Mucosa of rectum (tissue), 2 donors: ENCODE measurements around the gene SHD.
"Not testable (repeated sequence)": the region's sequence is repeated elsewhere in the genome, so short reads cannot be mapped to it uniquely, and the experiment has no call there.

Source experiments
- H3K27ac ChIP-seq, 2 donors: one replicate each; pipeline ENCODE4 v1.7.0; 2013; ENCODE audit warnings: inconsistent platforms in 2 of 2, low read depth in 2 of 2, low read length in 2 of 2
- H3K27me3 ChIP-seq, 2 donors: one replicate each; pipeline ENCODE4 v1.7.0; 2013; ENCODE audit warnings: low read length in 2 of 2; ENCODE audit not compliant: control insufficient read depth in 2 of 2, insufficient read depth in 2 of 2
- H3K36me3 ChIP-seq, 2 donors: one replicate each; pipeline ENCODE4 v1.7.0; 2013; ENCODE audit warnings: low read length in 2 of 2; ENCODE audit not compliant: control insufficient read depth in 2 of 2, insufficient read depth in 2 of 2
- H3K4me1 ChIP-seq, 2 donors: one replicate each; pipeline ENCODE4 v1.7.0; 2013; ENCODE audit warnings: low read length in 2 of 2, mild to moderate bottlenecking in 1 of 2; ENCODE audit not compliant: control insufficient read depth in 2 of 2, insufficient read depth in 2 of 2
- H3K4me3 ChIP-seq, 2 donors: one replicate each; pipeline ENCODE4 v1.7.0; 2013; ENCODE audit warnings: low read length in 2 of 2
- H3K9ac ChIP-seq, 2 donors: one replicate each; pipeline ENCODE4 v1.7.0; 2013; ENCODE audit warnings: low read length in 2 of 2, low read depth in 1 of 2, mild to moderate bottlenecking in 1 of 2
- H3K9me3 ChIP-seq, 2 donors: one replicate each; pipeline ENCODE4 v1.7.0; 2013; ENCODE audit warnings: low read length in 2 of 2; ENCODE audit not compliant: control insufficient read depth in 2 of 2
- donor health status: healthy.
- donor health status: Normal muscosa, but diverticular disease.

The SHD gene, protein sequence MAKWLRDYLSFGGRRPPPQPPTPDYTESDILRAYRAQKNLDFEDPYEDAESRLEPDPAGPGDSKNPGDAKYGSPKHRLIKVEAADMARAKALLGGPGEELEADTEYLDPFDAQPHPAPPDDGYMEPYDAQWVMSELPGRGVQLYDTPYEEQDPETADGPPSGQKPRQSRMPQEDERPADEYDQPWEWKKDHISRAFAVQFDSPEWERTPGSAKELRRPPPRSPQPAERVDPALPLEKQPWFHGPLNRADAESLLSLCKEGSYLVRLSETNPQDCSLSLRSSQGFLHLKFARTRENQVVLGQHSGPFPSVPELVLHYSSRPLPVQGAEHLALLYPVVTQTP

DNA sequence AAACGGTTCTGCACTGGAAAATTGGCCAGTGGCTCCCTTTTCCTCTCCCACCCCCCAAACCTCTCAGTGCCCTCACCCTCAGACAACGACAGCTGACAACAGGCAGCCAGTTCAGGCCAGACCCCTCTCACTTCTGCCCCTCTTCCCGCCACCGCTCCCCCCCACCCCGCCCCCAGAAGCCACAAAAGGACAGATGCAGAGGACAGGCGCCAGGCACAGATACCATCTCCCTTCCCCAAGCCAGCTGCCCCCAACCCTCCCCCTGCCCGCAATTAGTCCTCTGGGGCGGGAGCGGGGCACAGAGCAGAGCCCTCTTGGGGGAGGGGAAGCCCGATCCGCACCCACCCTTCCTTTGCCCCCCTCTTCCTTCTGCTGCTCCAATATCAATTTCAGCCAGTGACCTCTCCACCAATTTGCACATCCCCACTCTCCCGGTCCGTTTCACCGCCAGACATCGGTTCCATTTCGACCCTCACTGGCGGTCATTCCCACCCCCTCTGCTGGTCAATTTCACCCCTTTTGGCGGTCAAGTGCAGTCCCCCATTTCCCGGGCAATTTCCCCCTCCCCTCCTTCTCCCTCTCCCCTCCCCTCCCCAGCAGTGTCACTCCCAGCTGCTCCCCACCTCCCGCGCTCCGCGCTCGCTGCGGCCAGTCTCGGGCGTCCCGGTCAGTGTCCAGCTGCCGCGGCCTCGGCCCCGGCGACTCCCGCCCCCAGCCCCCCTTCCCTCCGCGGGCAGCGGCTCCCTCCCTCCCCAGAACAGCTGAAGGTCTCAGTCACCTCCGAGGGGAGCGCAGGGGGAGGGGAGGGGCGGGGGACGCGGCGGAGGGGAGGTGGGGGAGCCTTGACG, at the start of gene SHD:
Gene SHD (plus strand): TSS at position 848 of the 848 bp plus-strand sequence. CDS start 798 bp downstream, outside the sequence.
- H3K4me1 ChIP-seq = no peaks in the 10 kb centered on the region
- no peaks in the 10 kb centered on the region for H3K36me3 ChIP-seq
- H3K9ac ChIP-seq = no peak within 1 kb of the TSS
- H3K27me3 ChIP-seq = peaks cover 24 to 26% of the 10 kb centered on the region in 2 donors
- no peaks in the 10 kb centered on the region for H3K9me3 ChIP-seq
- H3K27ac ChIP-seq = no peak within 1 kb of the TSS
- H3K4me3 ChIP-seq = no peak within 1 kb of the TSS

DNA sequence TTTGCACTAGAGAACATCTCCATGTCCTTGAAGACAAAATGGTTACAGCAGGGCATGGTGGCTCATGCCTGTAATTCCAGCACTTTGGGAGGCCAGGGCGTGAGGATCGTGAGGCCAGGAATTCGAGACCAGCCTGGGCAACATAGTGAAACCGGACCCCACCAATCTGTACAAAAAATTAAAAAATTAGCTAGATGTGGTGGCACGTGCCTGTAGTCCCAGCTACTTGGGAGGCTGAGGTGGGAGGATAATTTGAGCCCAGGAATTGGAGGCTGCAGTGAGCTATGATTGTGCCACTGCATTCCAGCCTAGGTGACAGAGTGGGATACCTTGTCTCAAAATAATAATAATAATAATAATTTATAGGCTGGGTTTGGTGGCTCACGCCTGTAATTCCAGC, 48.8 kb upstream of the SHD start:
- H3K9me3 ChIP-seq, H3K4me3 ChIP-seq, H3K9ac ChIP-seq, H3K4me1 ChIP-seq, H3K27ac ChIP-seq, H3K36me3 ChIP-seq: not testable (repeated sequence)
- H3K27me3 ChIP-seq = peaks cover 5 to 18% of the 10 kb centered on the region in 2 donors

DNA sequence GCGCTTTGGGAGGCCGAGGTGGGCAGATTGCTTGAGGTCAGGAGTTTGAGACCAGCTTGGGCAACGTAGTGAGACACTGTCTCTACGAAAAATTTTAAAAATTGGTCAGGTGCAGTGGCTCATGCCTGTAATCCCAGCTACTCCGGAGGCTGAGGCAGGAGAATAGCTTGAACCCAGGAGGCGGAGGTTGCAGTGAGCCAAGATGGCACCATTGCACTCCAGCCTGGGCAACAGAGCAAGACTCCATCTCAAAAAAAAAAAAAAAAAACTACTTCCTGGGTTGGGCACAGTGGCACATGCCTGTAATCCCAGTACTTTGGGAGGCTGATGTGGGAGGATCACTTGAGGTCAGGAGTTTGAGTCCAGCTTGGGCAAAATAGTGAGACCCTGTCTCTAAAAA, 47.5 kb upstream of the SHD start:
- peaks cover 5 to 18% of the 10 kb centered on the region in 2 donors for H3K27me3 ChIP-seq
- H3K9me3 ChIP-seq, H3K9ac ChIP-seq, H3K27ac ChIP-seq, H3K4me3 ChIP-seq, H3K4me1 ChIP-seq, H3K36me3 ChIP-seq: not testable (repeated sequence)

DNA sequence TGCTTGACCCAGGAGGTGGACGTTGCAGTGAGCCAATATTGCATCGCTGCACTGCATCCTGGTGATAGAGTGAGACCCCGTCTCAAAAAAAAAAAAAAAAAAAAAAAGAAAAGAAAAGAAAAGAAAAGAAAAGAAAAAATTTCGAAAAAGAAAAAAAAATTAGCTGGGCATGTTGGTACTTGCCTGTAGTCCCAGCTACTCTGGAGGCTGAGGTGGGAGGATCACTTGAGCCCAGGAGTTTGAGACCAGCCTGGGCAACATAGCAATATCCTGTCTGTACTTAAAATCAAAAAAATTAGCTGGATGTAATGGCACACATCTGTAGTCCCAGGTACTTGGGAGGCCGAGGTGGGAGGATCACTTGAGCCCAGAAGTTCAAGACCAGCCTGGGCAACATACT, 46.9 kb upstream of the SHD start:
- H3K9ac ChIP-seq, H3K4me3 ChIP-seq, H3K27ac ChIP-seq, H3K36me3 ChIP-seq, H3K4me1 ChIP-seq, H3K9me3 ChIP-seq: not testable (repeated sequence)
- peaks cover 5 to 18% of the 10 kb centered on the region in 2 donors for H3K27me3 ChIP-seq

DNA sequence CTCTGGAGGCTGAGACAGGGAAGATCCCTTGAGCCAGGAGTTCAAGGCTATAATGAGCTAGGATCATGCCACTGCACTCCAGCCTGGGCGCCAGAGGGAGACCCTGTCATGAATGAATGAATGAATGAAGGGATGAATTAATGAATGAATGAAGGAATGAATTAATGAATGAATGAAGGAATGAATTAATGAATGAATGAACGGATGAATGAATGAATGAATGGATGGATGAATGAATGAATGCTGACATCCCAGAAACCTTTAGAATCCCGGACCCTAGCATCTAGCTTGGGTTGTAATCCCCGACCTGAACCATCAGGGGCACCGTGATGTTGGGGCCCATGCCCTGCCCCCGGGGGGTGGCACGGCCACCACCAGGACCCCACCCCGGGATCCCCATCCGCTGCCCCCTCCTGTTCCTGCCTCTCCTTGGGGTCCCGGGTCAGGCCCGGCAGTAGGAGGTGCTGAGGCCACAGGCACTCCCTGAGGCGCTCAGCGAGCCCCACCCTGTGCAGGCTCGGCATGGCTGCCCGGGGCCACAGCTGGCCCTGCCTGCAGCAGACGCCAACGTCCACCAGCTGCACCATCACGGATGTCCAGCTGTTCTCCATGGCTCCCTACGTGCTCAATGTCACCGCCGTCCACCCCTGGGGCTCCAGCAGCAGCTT, 46.3 kb upstream of the SHD start:
- Histone ChIP-seq H3K9ac (no peak overlapping the region), H3K27ac (no peak overlapping the region), H3K9me3 (no peaks in the 10 kb centered on the region), H3K36me3 (no peaks in the 10 kb centered on the region), H3K27me3 (peaks cover 5 to 16% of the 10 kb centered on the region in 2 donors), H3K4me1 (no peaks in the 10 kb centered on the region), H3K4me3 (no peak overlapping the region)

DNA sequence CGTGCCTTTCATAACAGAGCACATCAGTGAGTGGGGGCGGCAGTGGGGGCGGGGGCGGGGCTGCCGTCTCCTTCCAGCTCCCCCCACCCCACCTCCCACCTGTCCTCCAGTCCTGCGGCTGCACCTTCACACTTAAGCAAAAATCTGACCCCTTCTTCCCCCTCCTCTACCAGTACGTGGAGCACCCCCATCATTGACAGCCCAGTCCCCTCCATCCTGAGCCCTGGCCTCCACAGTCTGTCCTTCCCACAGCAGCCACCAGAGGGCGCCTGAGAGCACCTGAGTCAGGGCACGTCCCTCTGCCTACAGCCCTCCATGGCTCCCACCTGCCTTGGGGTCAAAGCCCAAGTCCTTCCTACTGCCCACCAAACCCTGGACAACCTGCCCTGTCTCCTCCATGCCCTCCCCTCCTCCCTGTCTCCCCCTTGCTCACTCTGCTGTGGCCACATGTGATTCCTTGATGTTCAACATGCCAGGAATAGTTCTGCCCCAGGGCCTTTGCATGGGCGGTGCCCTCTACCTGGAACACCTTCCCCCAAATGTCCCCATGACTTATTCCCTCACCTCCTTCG, 45.7 kb upstream of the SHD start:
- Histone ChIP-seq H3K4me1 (no peaks in the 10 kb centered on the region), H3K27ac (no peak overlapping the region), H3K36me3 (no peaks in the 10 kb centered on the region), H3K4me3 (no peak overlapping the region), H3K9ac (no peak overlapping the region), H3K9me3 (no peaks in the 10 kb centered on the region), H3K27me3 (peaks cover 5 to 13% of the 10 kb centered on the region in 2 donors)

DNA sequence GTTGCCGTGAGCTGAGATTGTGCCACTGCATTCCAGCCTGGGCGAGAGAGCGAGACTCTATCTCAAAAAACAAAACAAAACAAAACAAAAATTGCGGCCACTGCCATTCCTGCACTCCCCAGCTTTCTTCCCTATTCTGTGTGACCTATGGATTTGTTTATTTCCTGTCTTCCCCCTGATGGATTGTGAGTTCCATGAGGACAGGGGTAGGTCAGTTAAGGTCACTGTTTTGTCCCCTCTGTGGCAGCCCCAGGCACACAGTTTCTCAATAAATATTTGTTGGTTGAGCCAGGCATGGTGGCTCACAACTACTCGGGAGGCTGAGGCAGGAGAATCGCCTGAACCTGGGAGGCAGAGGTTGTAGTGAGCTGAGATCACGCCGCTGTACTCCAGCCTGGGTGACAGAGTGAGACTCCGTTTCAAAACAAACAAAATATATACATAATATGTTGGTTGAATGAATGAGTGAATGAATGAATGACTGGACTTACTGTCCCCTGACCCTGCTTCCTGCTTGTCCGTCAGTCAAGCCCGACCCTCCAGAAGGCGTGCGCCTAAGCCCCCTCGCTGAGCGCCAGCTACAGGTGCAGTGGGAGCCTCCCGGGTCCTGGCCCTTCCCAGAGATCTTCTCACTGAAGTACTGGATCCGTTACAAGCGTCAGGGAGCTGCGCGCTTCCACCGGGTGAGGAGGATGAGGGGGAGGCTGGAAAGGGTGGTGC, 44.8 kb upstream of the SHD start:
- H3K36me3 ChIP-seq = no peaks in the 10 kb centered on the region
- no peak overlapping the region for H3K4me3 ChIP-seq
- H3K27me3 ChIP-seq = peaks cover 4 to 6% of the 10 kb centered on the region in 2 donors
- H3K9me3 ChIP-seq = no peaks in the 10 kb centered on the region
- H3K4me1 ChIP-seq = no peaks in the 10 kb centered on the region
- no peak overlapping the region for H3K9ac ChIP-seq
- no peak overlapping the region for H3K27ac ChIP-seq

DNA sequence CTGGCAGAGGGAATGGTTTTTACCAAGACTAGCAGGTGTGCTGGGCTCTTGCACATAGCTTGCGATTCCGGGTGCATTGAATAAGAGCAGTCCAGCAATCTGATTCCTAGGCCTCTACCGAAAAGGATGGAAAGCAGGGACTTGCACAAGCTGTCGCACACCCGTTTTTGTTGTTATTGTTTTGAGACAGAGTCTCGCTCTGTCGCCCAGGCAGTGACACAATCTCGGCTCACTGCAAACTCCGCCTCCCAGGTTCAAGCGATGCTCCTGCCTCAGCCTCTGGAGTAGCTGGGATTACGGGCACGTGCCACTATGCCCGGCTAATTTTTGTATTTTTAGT, 44.2 kb upstream of the SHD start:
- Histone ChIP-seq H3K4me1 (no peaks in the 10 kb centered on the region), H3K36me3 (no peaks in the 10 kb centered on the region), H3K27ac (no peak overlapping the region), H3K4me3 (no peak overlapping the region), H3K9me3 (no peaks in the 10 kb centered on the region), H3K27me3 (peaks cover 0 to 2% of the 10 kb centered on the region in 2 donors), H3K9ac (no peak overlapping the region)

DNA sequence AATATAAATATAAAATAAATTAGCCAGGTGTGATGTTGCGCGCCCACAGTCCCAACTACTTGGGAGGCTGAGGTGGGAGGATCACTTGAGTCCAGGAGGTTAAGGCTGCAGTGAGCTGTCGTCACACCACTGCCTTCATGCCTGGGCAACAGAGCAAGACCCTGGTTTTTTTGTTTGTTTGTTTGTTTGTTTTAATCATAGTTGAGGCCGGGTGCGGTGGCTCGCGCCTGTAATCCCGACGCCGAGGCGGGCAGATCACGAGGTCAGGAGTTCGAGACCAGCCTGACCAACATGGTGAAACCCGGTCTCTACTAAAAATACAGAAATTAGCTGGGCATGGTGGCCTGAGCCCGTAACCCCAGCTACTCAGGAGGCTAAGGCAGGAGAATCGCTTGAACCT, 41.6 kb upstream of the SHD start:
- not testable (repeated sequence) for H3K27ac ChIP-seq, H3K9me3 ChIP-seq, H3K4me1 ChIP-seq, H3K27me3 ChIP-seq, H3K4me3 ChIP-seq, H3K9ac ChIP-seq, H3K36me3 ChIP-seq
